Liver (tissue), 3 donors: Measurements from ENCODE around the gene EVI5.

ENCODE experiments used
- HNF4A ChIP-seq, 2 donors: conservative IDR thresholded peaks; 2 replicates each; pipeline ENCODE4 v1.6.1; 2016; ENCODE audit warnings: antibody characterized with exemption in 2 of 2, mild to moderate bottlenecking in 2 of 2
- HNF4G ChIP-seq: IDR thresholded peaks from 2 replicates; pipeline ENCODE4 v1.6.1; 2016; ENCODE audit warnings: antibody characterized with exemption
- SP1 ChIP-seq: IDR thresholded peaks from 2 replicates; pipeline ENCODE4 v1.6.1; 2018; ENCODE audit warnings: antibody characterized with exemption, mild to moderate bottlenecking
- TAF1 ChIP-seq: conservative IDR thresholded peaks from 2 replicates; pipeline ENCODE4 v1.6.1; 2016; ENCODE audit warnings: antibody characterized with exemption, mild to moderate bottlenecking
- TF ChIP-seq, protein P1 (sequence below): fragments of 150-350 bp; IDR thresholded peaks from 2 replicates; pipeline ENCODE4 v1.5.1; 2017; ENCODE audit warnings: improper control_type of control experiment, low read depth, low read length; ENCODE audit not compliant: missing input control
- TF ChIP-seq, protein P2 (sequence below): IDR thresholded peaks from 2 replicates; pipeline ENCODE4 v1.6.1; 2016; ENCODE audit warnings: antibody characterized with exemption
- donor health status: healthy.
- donor health status: healthy.

DNA sequence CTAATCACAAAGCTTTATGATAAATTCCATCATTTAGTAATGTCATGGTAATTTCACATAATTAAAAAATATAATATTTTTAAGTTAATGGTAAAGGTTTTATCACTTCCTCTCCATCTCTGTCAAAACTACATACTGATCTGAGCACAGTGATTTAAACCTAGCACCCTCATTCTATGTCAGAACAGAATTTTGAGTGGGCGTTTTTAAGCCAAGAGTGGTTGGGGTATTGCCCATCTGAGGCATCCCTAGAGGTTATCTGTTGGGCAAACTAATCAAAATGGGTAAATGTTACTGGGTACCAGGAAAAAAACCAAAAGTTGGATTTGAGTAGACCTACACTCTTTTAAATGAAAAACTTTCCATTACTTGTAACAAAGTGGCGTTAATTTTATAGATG, 197.5 kb downstream of the EVI5 start:
- TF ChIP-seq HNF4A (conservative IDR thresholded peaks at IDR 0.05): no peak
- TF ChIP-seq TAF1: no peak
- TF ChIP-seq, protein P1, sequence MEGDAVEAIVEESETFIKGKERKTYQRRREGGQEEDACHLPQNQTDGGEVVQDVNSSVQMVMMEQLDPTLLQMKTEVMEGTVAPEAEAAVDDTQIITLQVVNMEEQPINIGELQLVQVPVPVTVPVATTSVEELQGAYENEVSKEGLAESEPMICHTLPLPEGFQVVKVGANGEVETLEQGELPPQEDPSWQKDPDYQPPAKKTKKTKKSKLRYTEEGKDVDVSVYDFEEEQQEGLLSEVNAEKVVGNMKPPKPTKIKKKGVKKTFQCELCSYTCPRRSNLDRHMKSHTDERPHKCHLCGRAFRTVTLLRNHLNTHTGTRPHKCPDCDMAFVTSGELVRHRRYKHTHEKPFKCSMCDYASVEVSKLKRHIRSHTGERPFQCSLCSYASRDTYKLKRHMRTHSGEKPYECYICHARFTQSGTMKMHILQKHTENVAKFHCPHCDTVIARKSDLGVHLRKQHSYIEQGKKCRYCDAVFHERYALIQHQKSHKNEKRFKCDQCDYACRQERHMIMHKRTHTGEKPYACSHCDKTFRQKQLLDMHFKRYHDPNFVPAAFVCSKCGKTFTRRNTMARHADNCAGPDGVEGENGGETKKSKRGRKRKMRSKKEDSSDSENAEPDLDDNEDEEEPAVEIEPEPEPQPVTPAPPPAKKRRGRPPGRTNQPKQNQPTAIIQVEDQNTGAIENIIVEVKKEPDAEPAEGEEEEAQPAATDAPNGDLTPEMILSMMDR: no peak
- TF ChIP-seq, protein P2, sequence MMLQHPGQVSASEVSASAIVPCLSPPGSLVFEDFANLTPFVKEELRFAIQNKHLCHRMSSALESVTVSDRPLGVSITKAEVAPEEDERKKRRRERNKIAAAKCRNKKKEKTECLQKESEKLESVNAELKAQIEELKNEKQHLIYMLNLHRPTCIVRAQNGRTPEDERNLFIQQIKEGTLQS: no peak
- TF ChIP-seq HNF4G: no peak
- TF ChIP-seq SP1: no peak
